CD4-positive, alpha-beta T cell (primary cell): ENCODE results near the gene CD200. TPM values are rescaled to one million over a fixed set of nuclear protein-coding genes. Genes with fewer than 3 reads are reported as not detected.
A peak's percentile ranks its signal among the peaks of the same experiment; 100 is the strongest.

Source experiments
- ATAC-seq: fragments of 200-7000 bp; cut with Tn5 transposase; one replicate; pipeline ENCODE4 v1.10.0; 2022; ENCODE audit warnings: mild to moderate bottlenecking; ENCODE audit not compliant: poor library complexity
- CTCF ChIA-PET: fragments of 350-600 bp; sonication (Branson Sonifier 250); formaldehyde crosslinking; loops from one replicate; lab custom pipeline; 2021; ENCODE audit warnings: antibody characterized with exemption, inconsistent platforms; lab: Charles Lee
- POLR2A ChIA-PET: fragments of 350-600 bp; sonication (Branson Sonifier 250); formaldehyde crosslinking; loops from one replicate; lab custom pipeline; 2021; ENCODE audit warnings: antibody characterized with exemption, inconsistent platforms; lab: Charles Lee
- DNase-seq, 14 experiments: peaks; one replicate each; pipeline ENCODE4 v3.0.0-alpha.2; 2013 to 2020; ENCODE audit warnings: mixed read lengths in 2 of 14
- H3K27ac ChIP-seq, 2 donors: one replicate each; pipeline versions ENCODE4 v1.5.1 to v1.7.0; 2013; ENCODE audit warnings: low read length in 2 of 2, low read depth in 1 of 2, mild to moderate bottlenecking in 1 of 2
- H3K27me3 ChIP-seq, 2 experiments: 1 replicate in 1 of 2; 2 replicates in 1 of 2; pipeline versions ENCODE4 v1.6.1 to v1.7.0; 2013; ENCODE audit warnings: low read length in 2 of 2, control low read depth in 1 of 2, mild to moderate bottlenecking in 1 of 2, moderate library complexity in 1 of 2; ENCODE audit not compliant: insufficient read depth in 2 of 2, control insufficient read depth in 1 of 2
- H3K36me3 ChIP-seq: one replicate; pipeline ENCODE4 v1.6.1; 2013; ENCODE audit warnings: low read length, control low read depth; ENCODE audit not compliant: insufficient read depth
- H3K4me1 ChIP-seq: one replicate; pipeline ENCODE4 v1.6.1; 2013; ENCODE audit warnings: low read length, control low read depth; ENCODE audit not compliant: insufficient read depth
- H3K4me3 ChIP-seq: one replicate; pipeline ENCODE4 v1.5.1; 2013; ENCODE audit warnings: mild to moderate bottlenecking, low read length, moderate library complexity
- H3K9me3 ChIP-seq, 2 experiments: 1 replicate in 1 of 2; 2 replicates in 1 of 2; pipeline versions ENCODE4 v1.6.1 to v1.7.0; 2013; ENCODE audit warnings: low read length in 2 of 2, mild to moderate bottlenecking in 2 of 2, control low read depth in 1 of 2, moderate library complexity in 1 of 2; ENCODE audit not compliant: control insufficient read depth in 1 of 2, insufficient read depth in 1 of 2
- H3K27ac Mint-ChIP-seq: one replicate; pipeline ENCODE4 v1.8.0; 2020; ENCODE audit warnings: mixed read lengths
- H3K27me3 Mint-ChIP-seq: one replicate; pipeline ENCODE4 v1.8.0; 2021; ENCODE audit warnings: mixed read lengths
- H3K36me3 Mint-ChIP-seq: one replicate; pipeline ENCODE4 v1.8.0; 2021; ENCODE audit warnings: low read depth, mixed read lengths
- H3K4me1 Mint-ChIP-seq: one replicate; pipeline ENCODE4 v1.8.0; 2021; ENCODE audit warnings: low read depth, mixed read lengths
- H3K4me3 Mint-ChIP-seq: one replicate; pipeline ENCODE4 v1.8.0; 2020; ENCODE audit warnings: mild to moderate bottlenecking, mixed read lengths
- H3K9me3 Mint-ChIP-seq: one replicate; pipeline ENCODE4 v1.8.0; 2020; ENCODE audit warnings: mixed read lengths
- CTCF ChIP-seq: fragments of 200-600 bp; IDR thresholded peaks from one replicate; pipeline ENCODE4 v1.8.0; 2022; ENCODE audit warnings: antibody characterized with exemption, mild to moderate bottlenecking
- intact Hi-C, 2 experiments: fragments of 100-400 bp; cut with DNase I in 1 of 2; cut with micrococcal nuclease in 1 of 2; formaldehyde crosslinking; loops; one replicate each; pipeline versions ENCODE4 v1.15.1 to v1.9.0; 2023 to 2025; cut with DNase I, micrococcal nuclease
- total RNA-seq, 174 experiments: library from RNA in 2 of 174; stranded (reverse) in 2 of 174; gene quantifications; one replicate each; pipeline ENCODE4 v1.2.3 and lab custom pipeline; 2021 to 2026

CD200 gene
- total RNA-seq, 2 experiments from 2014 or later: 5.2 to 6.9 TPM

DNA sequence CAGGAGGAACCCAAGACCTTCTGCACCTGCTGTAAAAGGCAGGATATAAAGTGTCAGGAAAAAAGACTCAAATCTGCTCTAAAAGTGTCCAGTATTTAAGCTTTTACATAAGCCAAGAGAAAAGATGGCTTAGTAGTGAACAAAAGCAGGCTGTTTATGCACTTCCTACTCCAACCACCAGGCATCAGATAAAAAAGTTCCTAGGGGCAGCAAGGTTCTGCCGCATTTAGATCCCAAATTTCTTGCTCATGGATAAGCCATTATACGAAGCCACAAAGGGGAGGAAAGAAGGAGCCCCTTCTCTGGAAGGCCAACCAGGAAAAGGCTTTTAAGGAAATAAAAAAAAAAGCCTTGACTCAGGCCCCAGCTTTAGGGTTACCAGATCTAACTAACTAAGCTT lies 28.3 kb upstream of the CD200 start:
- no peaks in the 10 kb centered on the region for H3K27me3 Mint-ChIP-seq
- peak; percentile 36 for ATAC-seq
- no peaks in the 10 kb centered on the region for H3K36me3 ChIP-seq
- intact Hi-C loops: loop anchor here (2.0 to 10.0 kb wide), 3 partner anchors 170 to 194 kb away; partner anchors contain the start of gene GCSAM (in 1 of the 2)
- TF ChIP-seq CTCF: peak; percentile 20
- H3K9me3 ChIP-seq: no peaks in the 10 kb centered on the region
- H3K27me3 ChIP-seq: no peaks in the 10 kb centered on the region
- H3K9me3 Mint-ChIP-seq: no peaks in the 10 kb centered on the region
- no peak overlapping the region for H3K4me3 Mint-ChIP-seq
- H3K4me3 ChIP-seq: no peak overlapping the region
- no peak overlapping the region for H3K27ac ChIP-seq
- no peaks in the 10 kb centered on the region for H3K36me3 Mint-ChIP-seq
- POLR2A ChIA-PET: interaction anchor here (0.6 to 2.9 kb wide), 9 partner anchors 11 to 257 kb away, joined by 3 to 14 read pairs (median 3); partner anchors contain the start of genes ATG3, CD200, SLC35A5 and SLC9C1
- CTCF ChIA-PET: interaction anchor here (1.1 to 2.3 kb wide), 4 partner anchors 10 to 168 kb away, joined by 3 to 10 read pairs (median 3); partner anchors contain the start of gene SLC9C1
- peak in 1 of 14 experiments; percentile 21 for DNase-seq
- no peaks in the 10 kb centered on the region for H3K4me1 Mint-ChIP-seq
- H3K4me1 ChIP-seq: peaks cover 22% of the 10 kb centered on the region
- no peak overlapping the region for H3K27ac Mint-ChIP-seq

DNA sequence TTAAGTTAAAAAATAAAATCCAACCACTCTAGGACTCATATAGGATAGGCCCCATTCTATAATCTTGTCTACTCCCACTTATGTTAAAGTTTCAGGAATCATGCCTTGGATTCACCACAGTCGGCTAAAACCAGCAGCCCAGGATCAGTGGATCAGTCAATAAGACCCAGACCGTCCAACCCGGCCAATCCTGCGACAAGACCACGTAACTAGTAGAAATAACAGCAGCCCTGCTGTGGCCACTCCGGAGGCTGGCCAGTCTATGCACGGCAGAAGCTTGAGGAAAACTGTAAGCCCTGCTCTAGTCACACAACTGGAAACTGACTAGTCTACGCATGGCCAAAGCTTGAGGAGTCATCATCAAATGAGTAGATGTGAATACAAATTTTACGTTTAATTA lies 26.1 kb upstream of the CD200 start:
- no peaks in the 10 kb centered on the region for H3K36me3 Mint-ChIP-seq
- H3K4me1 Mint-ChIP-seq: no peaks in the 10 kb centered on the region
- no peaks in the 10 kb centered on the region for H3K9me3 Mint-ChIP-seq
- no peak for ATAC-seq
- DNase-seq: no peak
- H3K4me1 ChIP-seq: peaks cover 22% of the 10 kb centered on the region
- H3K27ac Mint-ChIP-seq: no peak overlapping the region
- no peak overlapping the region for H3K4me3 Mint-ChIP-seq
- no peaks in the 10 kb centered on the region for H3K9me3 ChIP-seq
- no peak for TF ChIP-seq CTCF
- CTCF ChIA-PET: no interaction called here
- no peaks in the 10 kb centered on the region for H3K27me3 Mint-ChIP-seq
- no peaks in the 10 kb centered on the region for H3K27me3 ChIP-seq
- no peak overlapping the region for H3K27ac ChIP-seq
- no peaks in the 10 kb centered on the region for H3K36me3 ChIP-seq
- no peak overlapping the region for H3K4me3 ChIP-seq
- intact Hi-C loops: loop anchor here in 1 of 2 experiments (10.0 kb wide), 1 partner anchor 172 kb away; the partner anchor contains the start of gene GCSAM
- POLR2A ChIA-PET: no interaction called here

GRCh38 chr3:112307557-112307956 lies 25.4 kb upstream of the CD200 start:
- Histone ChIP-seq H3K27me3 (no peaks in the 10 kb centered on the region), H3K4me1 (peaks cover 21% of the 10 kb centered on the region), H3K36me3 (no peaks in the 10 kb centered on the region), H3K27ac (no peak overlapping the region), H3K9me3 (no peaks in the 10 kb centered on the region), H3K4me3 (no peak overlapping the region)
- H3K4me1 Mint-ChIP-seq: no peaks in the 10 kb centered on the region
- no peak overlapping the region for H3K27ac Mint-ChIP-seq
- POLR2A ChIA-PET: no interaction called here
- H3K36me3 Mint-ChIP-seq: no peaks in the 10 kb centered on the region
- H3K27me3 Mint-ChIP-seq: no peaks in the 10 kb centered on the region
- ATAC-seq (no peak), DNase-seq (no peak)
- TF ChIP-seq CTCF: no peak
- no peaks in the 10 kb centered on the region for H3K9me3 Mint-ChIP-seq
- CTCF ChIA-PET: no interaction called here
- intact Hi-C loops: loop anchor here in 1 of 2 experiments (10.0 kb wide), 1 partner anchor 173 kb away; the partner anchor contains the start of gene GCSAM
- no peak overlapping the region for H3K4me3 Mint-ChIP-seq
